Panc1 (cell line): ENCODE measurements around the gene LYRM4. TPM values are rescaled to one million over a fixed set of nuclear protein-coding genes. Genes with fewer than 3 reads are reported as not detected.
A peak's percentile ranks its signal among the peaks of the same experiment; 100 is the strongest.

Source experiments
- ATAC-seq: fragments of 200-7000 bp; cut with Tn5 transposase; 2 replicates; pipeline ENCODE4 v1.9.1; 2020; ENCODE audit warnings: mild to moderate bottlenecking, moderate library complexity
- Bru-seq: library from RNA; stranded (reverse); fragments of 400-500 nt; gene quantifications from one replicate; lab custom pipeline; 2021; lab: Mats Ljungman, UMichigan
- BruChase-seq, 2 experiments: library from RNA; stranded (reverse); fragments of 400-500 nt; gene quantifications; one replicate each; lab custom pipeline; 2021; lab: Mats Ljungman, UMichigan
- BruUV-seq: library from RNA; stranded (reverse); fragments of 400-500 nt; replicated peaks from 2 replicates; lab custom pipeline; 2021; lab: Mats Ljungman, UMichigan
- CTCF ChIA-PET: fragments of 300-600 bp; sonication (Branson Sonifier 250); formaldehyde crosslinking; loops from one replicate; lab custom pipeline; 2022; ENCODE audit warnings: antibody characterized with exemption; lab: Charles Lee
- POLR2A ChIA-PET: fragments of 300-600 bp; sonication (Branson Sonifier 250); formaldehyde crosslinking; loops from one replicate; lab custom pipeline; 2022; ENCODE audit warnings: antibody characterized with exemption; lab: Charles Lee
- DNase-seq: peaks from one replicate; pipeline ENCODE4 v3.0.0-alpha.2; 2010; ENCODE audit warnings: low read depth, low spot score
- H3K27ac ChIP-seq: 2 replicates; pipeline ENCODE4 v1.5.1; 2011; ENCODE audit warnings: mild to moderate bottlenecking, low read length, inconsistent platforms
- H3K27me3 ChIP-seq: fragments of 200-500 bp; sonication (Bioruptor generic); 2 replicates; pipeline ENCODE4 v1.6.0; 2014; ENCODE audit warnings: low read length, inconsistent platforms; ENCODE audit not compliant: control insufficient read depth, insufficient read depth
- H3K36me3 ChIP-seq: fragments of 200-500 bp; sonication (Bioruptor generic); 2 replicates; pipeline ENCODE4 v1.5.1; 2014; ENCODE audit warnings: inconsistent platforms, mild to moderate bottlenecking, low read length, moderate library complexity; ENCODE audit not compliant: control insufficient read depth, insufficient read depth
- H3K4me1 ChIP-seq: 2 replicates; pipeline ENCODE4 v1.5.1; 2011; ENCODE audit warnings: inconsistent platforms, mild to moderate bottlenecking, low read length, moderate library complexity; ENCODE audit not compliant: control insufficient read depth, insufficient read depth
- H3K4me3 ChIP-seq, 2 experiments: 2 replicates each; pipeline ENCODE4 v1.5.1; 2011 to 2012; ENCODE audit warnings: low read depth in 2 of 2, low read length in 2 of 2, mild to moderate bottlenecking in 2 of 2, inconsistent platforms in 1 of 2, moderate library complexity in 1 of 2
- H3K9me3 ChIP-seq: fragments of 200-500 bp; sonication (Bioruptor generic); 2 replicates; pipeline ENCODE4 v1.5.1; 2014; ENCODE audit warnings: low read depth, mild to moderate bottlenecking, inconsistent platforms, low read length, moderate library complexity; ENCODE audit not compliant: control insufficient read depth, insufficient read depth
- CTCF ChIP-seq: fragments of 450-650 bp; IDR thresholded peaks from 2 replicates; pipeline ENCODE4 v1.5.1; 2017; ENCODE audit warnings: mild to moderate bottlenecking
- POLR2AphosphoS5 ChIP-seq: IDR thresholded peaks from 2 replicates; pipeline ENCODE4 v1.6.1; 2012; ENCODE audit warnings: mild to moderate bottlenecking, low read depth, low read length, moderate library complexity
- SIN3A ChIP-seq: IDR thresholded peaks from 2 replicates; pipeline ENCODE4 v1.6.1; 2012; ENCODE audit warnings: low read depth, mild to moderate bottlenecking, low read length, moderate library complexity, borderline replicate concordance; ENCODE audit not compliant: insufficient read depth
- TCF7L2 ChIP-seq: IDR thresholded peaks from 2 replicates; pipeline ENCODE4 v1.6.1; 2011; ENCODE audit warnings: mild to moderate bottlenecking, low read depth, low read length, inconsistent platforms
- in situ Hi-C: cut with HindIII; loops from 2 replicates; pipeline ENCODE4 v1.10.0; 2016; ENCODE audit warnings: low sequenced_read_pairs, low pct_unique_long_range_greater_than_20kb
- intact Hi-C: fragments of 100-400 bp; cut with micrococcal nuclease; formaldehyde crosslinking; loops from one replicate; pipeline ENCODE4 v1.10.0; 2022; ENCODE audit not compliant: unreplicated experiment
- long read RNA-seq: library from polyadenylated mRNA; unstranded; transcript quantifications from one replicate; pipeline ENCODE4 v2.0.0, GENCODE V29; 2021; ENCODE audit not compliant: unreplicated experiment
- polyA plus RNA-seq: library from polyadenylated mRNA; unstranded; fragments of >200 nt; gene quantifications from one replicate; pipeline ENCODE4 v1.2.1, GENCODE V29; 2012; ENCODE audit warnings: missing spikeins; ENCODE audit not compliant: insufficient read length
- total RNA-seq: library from RNA; stranded (reverse); gene quantifications from one replicate; pipeline ENCODE4 v1.2.1, GENCODE V29; 2021; ENCODE audit not compliant: unreplicated experiment
- TF ChIP-seq, protein P1 (sequence below), 2 experiments: IDR thresholded peaks; 2 replicates each; pipeline ENCODE4 v1.6.1; 2011 to 2012; ENCODE audit warnings: low read depth in 2 of 2, control low read depth in 1 of 2, low read length in 1 of 2, mild to moderate bottlenecking in 1 of 2, moderate library complexity in 1 of 2; ENCODE audit not compliant: insufficient read depth in 1 of 2

LYRM4 gene
- total RNA-seq (27.4 TPM), Bru-seq, nascent RNA (percentile 70 among the genes with signal in this experiment), BruChase-seq, experiment 1, labeled RNA remaining after a 2-hour chase (percentile 63 among the genes with signal in this experiment), BruChase-seq, experiment 2, labeled RNA remaining after a 6-hour chase (percentile 59 among the genes with signal in this experiment)
- 22.5 TPM for polyA plus RNA-seq
- long read RNA-seq, full-length matches to known transcripts, result 28 of 35 reads
- long read RNA-seq, partial matches to known transcripts, result 3 of 35 reads
- long read RNA-seq, other reads (novel, unspliced or antisense), result 4 of 35 reads

DNA sequence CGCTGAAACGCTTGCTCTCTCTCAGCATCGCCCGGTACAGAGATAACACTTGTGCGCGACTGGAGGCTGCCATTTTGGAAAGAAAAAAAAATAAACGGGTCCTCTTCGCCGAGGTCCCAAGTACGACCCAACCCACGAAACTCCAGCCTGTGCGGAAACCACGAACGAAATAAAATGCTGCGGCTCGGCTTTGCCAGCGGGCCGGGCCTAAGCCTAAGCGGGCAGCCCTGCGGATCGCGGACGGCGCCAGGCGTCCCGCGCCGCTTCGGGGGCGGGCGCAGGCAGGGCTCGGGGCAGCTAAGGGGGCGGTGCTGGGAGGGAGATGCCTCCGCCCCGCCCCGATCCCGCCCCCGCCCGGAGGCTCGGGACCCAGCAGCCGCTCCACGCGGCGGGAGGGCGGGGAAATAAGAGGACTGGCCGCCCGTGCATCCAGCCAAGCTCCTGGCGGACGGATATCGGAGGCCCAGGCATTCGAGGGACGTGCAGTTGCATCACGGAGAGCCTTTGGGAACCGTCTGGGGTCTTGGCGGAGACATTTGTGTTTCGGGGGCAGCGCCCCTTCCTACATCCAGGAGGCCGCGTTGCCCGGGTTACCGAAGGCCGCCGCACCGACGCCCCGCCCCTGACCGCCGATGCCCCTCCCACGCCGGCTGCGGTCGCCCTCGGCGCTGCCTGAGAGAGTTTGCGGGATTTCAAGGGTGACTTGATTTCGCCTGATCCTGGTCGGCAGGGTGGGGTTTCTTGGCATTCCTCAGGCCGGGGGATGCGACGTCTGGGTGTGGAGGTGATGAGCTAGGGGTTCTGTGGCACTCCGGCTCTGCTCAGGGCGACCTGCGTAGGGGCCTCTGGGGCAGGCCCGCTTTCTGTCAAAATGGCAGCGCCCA, at the start of gene LYRM4, which contains the start of gene FARS2:
Gene LYRM4 (minus strand): TSS at position 290 of the 884 bp plus-strand sequence. CDS start 217 bp downstream, at position 73.
Gene FARS2 (plus strand): TSS at position 853 of the 884 bp plus-strand sequence.
- no peaks in the 10 kb centered on the region for H3K27me3 ChIP-seq
- CTCF ChIA-PET, result no interaction called here
- peaks cover 7% of the 10 kb centered on the region; the same call in 1 of the 2 replicates for H3K36me3 ChIP-seq
- intact Hi-C loops, result no loop called here
- BruUV-seq, result no TSS peak
- ATAC-seq (peak; percentile 95), DNase-seq (peak; percentile 69)
- in situ Hi-C loops, result no loop called here
- TF ChIP-seq SIN3A, result peak; percentile 31; the same call in 1 of the 2 replicates
- TF ChIP-seq CTCF, result peak; percentile 22
- TF ChIP-seq, protein P1, sequence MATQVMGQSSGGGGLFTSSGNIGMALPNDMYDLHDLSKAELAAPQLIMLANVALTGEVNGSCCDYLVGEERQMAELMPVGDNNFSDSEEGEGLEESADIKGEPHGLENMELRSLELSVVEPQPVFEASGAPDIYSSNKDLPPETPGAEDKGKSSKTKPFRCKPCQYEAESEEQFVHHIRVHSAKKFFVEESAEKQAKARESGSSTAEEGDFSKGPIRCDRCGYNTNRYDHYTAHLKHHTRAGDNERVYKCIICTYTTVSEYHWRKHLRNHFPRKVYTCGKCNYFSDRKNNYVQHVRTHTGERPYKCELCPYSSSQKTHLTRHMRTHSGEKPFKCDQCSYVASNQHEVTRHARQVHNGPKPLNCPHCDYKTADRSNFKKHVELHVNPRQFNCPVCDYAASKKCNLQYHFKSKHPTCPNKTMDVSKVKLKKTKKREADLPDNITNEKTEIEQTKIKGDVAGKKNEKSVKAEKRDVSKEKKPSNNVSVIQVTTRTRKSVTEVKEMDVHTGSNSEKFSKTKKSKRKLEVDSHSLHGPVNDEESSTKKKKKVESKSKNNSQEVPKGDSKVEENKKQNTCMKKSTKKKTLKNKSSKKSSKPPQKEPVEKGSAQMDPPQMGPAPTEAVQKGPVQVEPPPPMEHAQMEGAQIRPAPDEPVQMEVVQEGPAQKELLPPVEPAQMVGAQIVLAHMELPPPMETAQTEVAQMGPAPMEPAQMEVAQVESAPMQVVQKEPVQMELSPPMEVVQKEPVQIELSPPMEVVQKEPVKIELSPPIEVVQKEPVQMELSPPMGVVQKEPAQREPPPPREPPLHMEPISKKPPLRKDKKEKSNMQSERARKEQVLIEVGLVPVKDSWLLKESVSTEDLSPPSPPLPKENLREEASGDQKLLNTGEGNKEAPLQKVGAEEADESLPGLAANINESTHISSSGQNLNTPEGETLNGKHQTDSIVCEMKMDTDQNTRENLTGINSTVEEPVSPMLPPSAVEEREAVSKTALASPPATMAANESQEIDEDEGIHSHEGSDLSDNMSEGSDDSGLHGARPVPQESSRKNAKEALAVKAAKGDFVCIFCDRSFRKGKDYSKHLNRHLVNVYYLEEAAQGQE (IDR thresholded peaks at IDR 0.05; ENCODE audit: insufficient read depth in 1 of 2, low read depth in 2 of 2, low read length in 1 of 2), result 0 out of 4 replicates have a peak, but pooled peaks of 1 of the 2 experiments have one; percentile 5
- TF ChIP-seq TCF7L2, result no peak; the same call in 1 of the 2 replicates
- TF ChIP-seq POLR2AphosphoS5, result peak; percentile 72
- H3K27ac ChIP-seq, result peak within 1 kb of the TSS; percentile 91
- peak within 1 kb of the TSS; percentile 91 to 98 for H3K4me3 ChIP-seq
- POLR2A ChIA-PET, result interaction anchor here (0.6 kb wide), 1 partner anchor 459 kb away, joined by 5 read pairs; no protein-coding TSS in a partner anchor
- H3K4me1 ChIP-seq, result peaks cover 15% of the 10 kb centered on the region
- H3K9me3 ChIP-seq, result no peaks in the 10 kb centered on the region

GRCh38 chr6:5308066-5308465, 47.3 kb upstream of the LYRM4 start:
- H3K4me1 ChIP-seq, result peaks cover 6% of the 10 kb centered on the region; the same call in 1 of the 2 replicates
- BruUV-seq, result no TSS peak
- H3K9me3 ChIP-seq, result no peaks in the 10 kb centered on the region
- H3K36me3 ChIP-seq, result no peaks in the 10 kb centered on the region
- intact Hi-C loops (no loop called here), in situ Hi-C loops (no loop called here)
- no peak for ATAC-seq
- POLR2A ChIA-PET, result no interaction called here
- H3K4me3 ChIP-seq, result no peak overlapping the region
- no peak for TF ChIP-seq TCF7L2
- no peak for TF ChIP-seq CTCF
- no peak for TF ChIP-seq SIN3A
- TF ChIP-seq POLR2AphosphoS5, result no peak
- TF ChIP-seq, protein P1 (IDR thresholded peaks at IDR 0.05; ENCODE audit: insufficient read depth in 1 of 2, low read depth in 2 of 2, low read length in 1 of 2), result no peak
- CTCF ChIA-PET, result no interaction called here
- no peak overlapping the region for H3K27ac ChIP-seq
- DNase-seq, result no peak
- no peaks in the 10 kb centered on the region for H3K27me3 ChIP-seq
